ENCODE measurements around the gene DCTN5. TPM values are rescaled to one million over a fixed set of nuclear protein-coding genes. Genes with fewer than 3 reads are reported as not detected.
"Not testable (repeated sequence)": the region's sequence is repeated elsewhere in the genome, so short reads cannot be mapped to it uniquely, and the experiment has no call there.

DCTN5 gene
- total and polyA plus RNA-seq, 7 experiments from 2014 or later, result 34.9 to 100 (median 54.0) TPM

DNA sequence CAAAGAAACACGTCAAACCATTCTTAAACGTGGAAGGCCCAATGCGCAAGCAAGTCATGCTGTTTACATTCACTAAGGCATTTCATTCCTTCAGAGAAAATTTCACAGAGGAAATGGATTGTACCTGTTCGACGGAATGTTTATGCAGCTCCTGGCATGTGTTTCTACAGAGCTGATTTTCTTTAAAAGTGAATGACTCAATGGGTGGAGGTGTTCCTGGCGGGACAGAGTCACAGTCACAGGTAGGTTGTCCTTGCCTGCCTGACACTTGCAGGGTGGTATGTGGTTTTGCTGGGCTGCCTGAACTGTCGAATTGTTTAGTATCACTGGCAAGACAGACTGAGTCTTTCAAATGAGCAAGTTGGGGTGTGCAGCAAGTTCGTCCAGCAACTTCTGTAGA lies 11.8 kb upstream of the DCTN5 start:
- CTCF ChIA-PET, result no interaction called here
- Mint-ChIP-seq H3K4me1 (peaks cover 0 to 15% (median 8%) of the 10 kb centered on the region in 7 donors), H3K27ac (no peak overlapping the region), H3K27me3 (no peaks in the 10 kb centered on the region), H3K9me3 (no peaks in the 10 kb centered on the region), H3K36me3 (peaks cover 5 to 50% (median 14%) of the 10 kb centered on the region in 5 donors), H3K4me3 (no peak overlapping the region)
- no peaks in the 10 kb centered on the region for H3K9me3 ChIP-seq (ENCODE audit: control insufficient read depth in 2 of 3, low read length in 3 of 3)
- no peak overlapping the region for H3K4me3 ChIP-seq (ENCODE audit: low read length)
- POLR2A ChIA-PET, result no interaction called here
- H3K27ac ChIP-seq (ENCODE audit: low read depth, low read length), result no peak overlapping the region
- no peak for DNase-seq
- no peaks in the 10 kb centered on the region for H3K27me3 ChIP-seq (ENCODE audit: control insufficient read depth in 2 of 2, insufficient read depth in 2 of 2, low read length in 2 of 2)
- ATAC-seq, result no peak
- intact Hi-C loops (cut with micrococcal nuclease), result no loop called here
- H3K4me1 ChIP-seq (ENCODE audit: control insufficient read depth in 2 of 2, insufficient read depth in 2 of 2, low read length in 2 of 2), result no peaks in the 10 kb centered on the region
- peaks cover 0 to 48% (median 10%) of the 10 kb centered on the region in 3 experiments for H3K36me3 ChIP-seq (ENCODE audit: control insufficient read depth in 2 of 3, insufficient read depth in 3 of 3, low read length in 3 of 3)

DNA sequence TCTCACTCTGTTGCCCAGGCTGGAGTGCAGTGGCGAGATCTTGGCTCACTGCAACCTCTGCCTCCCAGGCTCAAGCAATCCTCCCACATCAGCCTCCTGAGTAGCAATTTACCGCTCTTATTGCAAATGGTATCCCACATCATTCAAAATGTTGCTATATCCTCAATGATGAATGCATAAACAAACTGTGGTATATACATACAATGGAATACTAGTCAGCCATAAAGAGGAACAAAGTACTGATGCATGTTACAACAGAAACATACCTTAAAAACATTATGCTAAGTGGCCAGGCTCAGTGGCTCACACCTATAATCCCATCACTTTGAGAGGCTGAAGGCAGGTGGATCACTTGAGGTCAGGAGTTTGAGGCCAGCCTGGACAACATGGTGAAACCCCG lies 9.4 kb upstream of the DCTN5 start:
- Mint-ChIP-seq H3K36me3 (peaks cover 5 to 48% (median 28%) of the 10 kb centered on the region in 5 donors), H3K4me1 (peaks cover 0 to 19% (median 8%) of the 10 kb centered on the region in 7 donors)
- DNase-seq; H3K27ac Mint-ChIP-seq; H3K27me3 ChIP-seq (ENCODE audit: control insufficient read depth in 2 of 2, insufficient read depth in 2 of 2, low read length in 2 of 2); H3K27ac ChIP-seq (ENCODE audit: low read depth, low read length); POLR2A ChIA-PET; ATAC-seq; H3K9me3 ChIP-seq (ENCODE audit: control insufficient read depth in 2 of 3, low read length in 3 of 3); H3K27me3 Mint-ChIP-seq; H3K4me1 ChIP-seq (ENCODE audit: control insufficient read depth in 2 of 2, insufficient read depth in 2 of 2, low read length in 2 of 2); intact Hi-C loops (cut with micrococcal nuclease); CTCF ChIA-PET; H3K9me3 Mint-ChIP-seq; H3K4me3 ChIP-seq (ENCODE audit: low read length); H3K4me3 Mint-ChIP-seq: not testable (repeated sequence)
- H3K36me3 ChIP-seq (ENCODE audit: control insufficient read depth in 2 of 3, insufficient read depth in 3 of 3, low read length in 3 of 3), result peaks cover 0 to 42% (median 10%) of the 10 kb centered on the region in 3 experiments

DNA sequence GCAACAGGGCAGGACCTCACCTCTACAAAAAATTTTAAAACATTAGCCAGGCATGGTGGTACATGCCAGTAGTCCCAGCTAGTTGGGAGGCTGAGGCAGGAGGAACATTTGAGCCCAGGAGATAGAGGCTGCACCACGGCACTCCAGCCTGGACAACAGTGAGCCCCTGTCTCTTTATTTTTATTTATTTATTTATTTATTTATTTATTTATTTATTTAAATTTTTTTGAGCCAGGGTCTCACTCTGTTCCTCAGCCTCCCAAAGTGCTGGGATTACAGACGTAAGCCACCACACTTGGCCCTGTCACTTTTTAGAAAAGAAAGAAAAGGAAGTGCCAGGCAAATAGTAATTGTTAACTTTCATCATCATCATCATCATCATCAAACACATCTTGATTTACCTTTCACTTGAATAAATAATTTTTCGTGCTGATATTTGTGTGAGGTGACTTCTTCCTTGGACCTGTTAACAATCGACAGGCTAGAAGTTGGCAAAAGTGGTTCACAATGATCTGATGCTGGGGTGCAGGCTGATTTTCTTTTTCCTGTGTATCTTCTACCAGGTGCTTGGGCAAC lies 6.7 kb upstream of the DCTN5 start:
- Histone ChIP-seq H3K36me3 (ENCODE audit: control insufficient read depth in 2 of 3, insufficient read depth in 3 of 3, low read length in 3 of 3) (peaks cover 0 to 24% (median 6%) of the 10 kb centered on the region in 3 experiments), H3K9me3 (ENCODE audit: control insufficient read depth in 2 of 3, low read length in 3 of 3) (no peaks in the 10 kb centered on the region), H3K27ac (ENCODE audit: low read depth, low read length) (no peak overlapping the region), H3K4me1 (ENCODE audit: control insufficient read depth in 2 of 2, insufficient read depth in 2 of 2, low read length in 2 of 2) (no peaks in the 10 kb centered on the region), H3K27me3 (ENCODE audit: control insufficient read depth in 2 of 2, insufficient read depth in 2 of 2, low read length in 2 of 2) (no peaks in the 10 kb centered on the region), H3K4me3 (ENCODE audit: low read length) (no peak overlapping the region)
- H3K4me3 Mint-ChIP-seq, result no peak overlapping the region
- H3K4me1 Mint-ChIP-seq, result peaks cover 0 to 29% (median 13%) of the 10 kb centered on the region in 7 donors
- H3K9me3 Mint-ChIP-seq, result no peaks in the 10 kb centered on the region
- intact Hi-C loops (cut with micrococcal nuclease), result no loop called here
- CTCF ChIA-PET, result no interaction called here
- no peak overlapping the region for H3K27ac Mint-ChIP-seq
- peaks cover 2 to 33% (median 23%) of the 10 kb centered on the region in 5 donors for H3K36me3 Mint-ChIP-seq
- POLR2A ChIA-PET, result no interaction called here
- DNase-seq (no peak), ATAC-seq (no peak)
- H3K27me3 Mint-ChIP-seq, result no peaks in the 10 kb centered on the region

DNA sequence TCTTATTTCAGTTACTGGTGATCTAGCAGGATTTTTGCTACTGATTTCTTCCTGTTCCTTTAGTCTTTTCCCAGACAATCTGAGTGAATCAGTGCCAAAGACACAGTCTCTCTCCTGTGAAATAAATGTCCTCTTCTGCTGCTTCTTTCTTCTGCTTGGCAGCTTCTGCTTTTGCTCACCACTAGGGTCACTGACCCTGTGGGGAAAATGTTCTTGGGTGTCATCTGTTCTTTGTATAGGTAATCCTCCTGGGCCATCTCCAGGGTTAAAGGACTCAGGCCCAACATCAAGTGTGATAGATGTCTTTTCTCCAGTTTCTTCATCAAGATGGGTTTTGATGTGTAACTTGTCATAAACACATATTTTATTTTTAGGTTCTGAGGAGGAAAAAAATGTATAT lies 5.3 kb upstream of the DCTN5 start:
- Mint-ChIP-seq H3K4me3 (no peak overlapping the region), H3K27ac (peak overlapping the region in 1 of 9 donors; percentile 15), H3K27me3 (no peaks in the 10 kb centered on the region), H3K9me3 (no peaks in the 10 kb centered on the region), H3K4me1 (peaks cover 6 to 35% (median 25%) of the 10 kb centered on the region in 7 donors), H3K36me3 (peaks cover 0 to 25% (median 17%) of the 10 kb centered on the region in 5 donors)
- no peaks in the 10 kb centered on the region for H3K27me3 ChIP-seq (ENCODE audit: control insufficient read depth in 2 of 2, insufficient read depth in 2 of 2, low read length in 2 of 2)
- no peak for ATAC-seq
- ChIA-PET CTCF (no interaction called here), POLR2A (no interaction called here)
- no peak overlapping the region for H3K4me3 ChIP-seq (ENCODE audit: low read length)
- H3K36me3 ChIP-seq (ENCODE audit: control insufficient read depth in 2 of 3, insufficient read depth in 3 of 3, low read length in 3 of 3), result peaks cover 0 to 19% (median 0%) of the 10 kb centered on the region in 3 experiments
- no peak overlapping the region for H3K27ac ChIP-seq (ENCODE audit: low read depth, low read length)
- H3K4me1 ChIP-seq (ENCODE audit: control insufficient read depth in 2 of 2, insufficient read depth in 2 of 2, low read length in 2 of 2), result peaks cover 7 to 10% of the 10 kb centered on the region in 2 donors
- intact Hi-C loops (cut with micrococcal nuclease), result no loop called here
- DNase-seq, result no peak
- H3K9me3 ChIP-seq (ENCODE audit: control insufficient read depth in 2 of 3, low read length in 3 of 3), result no peaks in the 10 kb centered on the region

DNA sequence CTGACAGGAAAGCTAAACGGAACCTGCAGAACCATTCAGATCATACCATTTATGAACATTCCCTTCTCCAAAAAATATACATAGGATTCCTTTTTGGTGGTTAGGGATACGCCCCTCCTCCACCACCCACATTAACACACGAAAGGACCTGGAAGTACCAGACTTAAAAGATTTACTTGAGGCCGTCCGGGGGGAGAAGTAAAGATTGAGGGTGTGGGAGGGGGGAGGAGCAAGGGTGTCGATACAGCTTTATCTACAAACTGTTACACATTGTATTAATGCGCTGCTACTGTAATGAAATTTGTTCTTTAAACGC lies 693 bp upstream of the DCTN5 start:
- H3K4me3 Mint-ChIP-seq, result peak overlapping the region; percentile 96 to 99 (median 99)
- peaks cover 0 to 3% (median 0%) of the 10 kb centered on the region in 11 donors for H3K9me3 Mint-ChIP-seq
- Histone ChIP-seq H3K27me3 (ENCODE audit: control insufficient read depth in 2 of 2, insufficient read depth in 2 of 2, low read length in 2 of 2) (no peaks in the 10 kb centered on the region), H3K27ac (ENCODE audit: low read depth, low read length) (peak overlapping the region; percentile 84), H3K4me1 (ENCODE audit: control insufficient read depth in 2 of 2, insufficient read depth in 2 of 2, low read length in 2 of 2) (peaks cover 7 to 18% of the 10 kb centered on the region in 2 donors), H3K4me3 (ENCODE audit: low read length) (peak overlapping the region; percentile 87), H3K36me3 (ENCODE audit: control insufficient read depth in 2 of 3, insufficient read depth in 3 of 3, low read length in 3 of 3) (peaks cover 0 to 18% (median 3%) of the 10 kb centered on the region in 3 experiments), H3K9me3 (ENCODE audit: control insufficient read depth in 2 of 3, low read length in 3 of 3) (no peaks in the 10 kb centered on the region)
- CTCF ChIA-PET, result interaction anchor here (1.1 kb wide), 1 partner anchor 26 kb away, joined by 5 read pairs; no protein-coding TSS in a partner anchor
- ATAC-seq, result no peak
- peaks cover 3 to 27% (median 18%) of the 10 kb centered on the region in 5 donors for H3K36me3 Mint-ChIP-seq
- POLR2A ChIA-PET, result interaction anchor here (0.7 to 1.2 kb wide), 2 partner anchors 35 to 44 kb away, joined by 3 read pairs; no protein-coding TSS in a partner anchor
- DNase-seq, result peak in 1 of 9 donors; percentile 5
- H3K27me3 Mint-ChIP-seq, result no peaks in the 10 kb centered on the region
- intact Hi-C loops (cut with micrococcal nuclease), result loop anchor here (2.0 to 5.0 kb wide), 4 partner anchors 38 to 493 kb away; partner anchors contain the start of genes USP31 (in 2 of the 2), COG7 (in 1 of the 2) and PLK1 (in 1 of the 2)
- H3K27ac Mint-ChIP-seq, result peak overlapping the region; percentile 93 to 98 (median 96)
- H3K4me1 Mint-ChIP-seq, result peaks cover 11 to 50% (median 42%) of the 10 kb centered on the region in 7 donors

DNA sequence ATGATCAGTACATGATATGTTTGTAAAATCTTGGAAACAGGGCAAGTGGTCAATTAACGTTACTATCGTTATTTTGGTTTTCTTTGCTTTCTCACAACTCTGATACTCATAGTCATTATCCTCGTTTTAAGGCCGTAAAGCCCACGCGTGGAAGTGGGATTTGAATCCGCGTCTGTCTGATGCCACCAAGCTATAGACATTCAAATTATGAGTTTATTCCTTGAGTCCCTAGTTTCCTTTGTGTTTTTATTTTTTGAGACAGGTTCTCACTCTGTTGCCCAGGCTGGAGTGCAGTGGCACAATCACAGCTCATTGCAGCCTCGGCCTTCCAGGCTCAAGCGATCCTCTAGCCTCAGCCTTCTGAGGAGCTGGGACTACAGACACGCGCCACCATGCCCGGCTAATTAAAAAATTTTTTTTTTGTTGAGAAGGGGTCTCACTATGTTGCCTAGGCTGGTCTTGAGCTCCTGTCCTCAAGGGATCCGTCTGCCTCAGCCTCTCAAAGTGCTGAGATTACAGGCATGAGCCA lies 1.0 kb downstream of the DCTN5 start:
- no peak for ATAC-seq
- DNase-seq, result no peak
- Mint-ChIP-seq H3K27ac (peak overlapping the region; percentile 94 to 99 (median 98)), H3K9me3 (peaks cover 0 to 3% (median 0%) of the 10 kb centered on the region in 11 donors), H3K36me3 (peaks cover 8 to 34% (median 24%) of the 10 kb centered on the region in 5 donors), H3K27me3 (no peaks in the 10 kb centered on the region), H3K4me1 (peaks cover 27 to 67% (median 58%) of the 10 kb centered on the region in 7 donors), H3K4me3 (peak overlapping the region; percentile 96 to 99 (median 99))
- Histone ChIP-seq H3K27me3 (ENCODE audit: control insufficient read depth in 2 of 2, insufficient read depth in 2 of 2, low read length in 2 of 2) (no peaks in the 10 kb centered on the region), H3K9me3 (ENCODE audit: control insufficient read depth in 2 of 3, low read length in 3 of 3) (no peaks in the 10 kb centered on the region), H3K27ac (ENCODE audit: low read depth, low read length) (peak overlapping the region; percentile 84), H3K4me3 (ENCODE audit: low read length) (peak overlapping the region; percentile 87), H3K36me3 (ENCODE audit: control insufficient read depth in 2 of 3, insufficient read depth in 3 of 3, low read length in 3 of 3) (peaks cover 0 to 21% (median 9%) of the 10 kb centered on the region in 3 experiments), H3K4me1 (ENCODE audit: control insufficient read depth in 2 of 2, insufficient read depth in 2 of 2, low read length in 2 of 2) (peaks cover 7 to 27% of the 10 kb centered on the region in 2 donors)
- intact Hi-C loops (cut with micrococcal nuclease), result loop anchor here in 1 of 2 donors (5.0 kb wide), 2 partner anchors 190 to 495 kb away; partner anchors contain the start of genes COG7 and USP31
- ChIA-PET POLR2A (no interaction called here), CTCF (interaction anchor here (0.6 kb wide), 2 partner anchors 50 to 83 kb away, joined by 3 read pairs; no protein-coding TSS in a partner anchor)

All from naive thymus-derived CD4-positive, alpha-beta T cell (primary cell).